ENCODE results near the gene ZNF691. TPM values are rescaled to one million over a fixed set of nuclear protein-coding genes. Genes with fewer than 3 reads are reported as not detected.
A peak's percentile ranks its signal among the peaks of the same experiment; 100 is the strongest.

ZNF691 gene
- total RNA-seq, 2 donors from 2014 or later = 6.7 to 12.9 TPM

GRCh38 chr1:42847111-42847595 is 740 bp downstream of the ZNF691 start:
- peaks cover 0 to 2% of the 10 kb centered on the region in 2 donors for H3K36me3 ChIP-seq (replicated peaks in 1 of 2; ENCODE audit: insufficient read depth in 1 of 2, low read depth in 2 of 2)
- ATAC-seq = no peak
- peaks cover 22% of the 10 kb centered on the region for H3K4me1 ChIP-seq
- peak overlapping the region; percentile 60 for H3K4me3 ChIP-seq
- intact Hi-C loops (cut with DNase I) = no loop called here
- WGBS, 2 donors = 7 to 12% methylated on average over 6 of the region's 6 CpGs
- TF ChIP-seq POLR2A (IDR thresholded peaks at IDR 0.05) (no peak), CTCF (IDR thresholded peaks at IDR 0.05) (no peak)
- H3K27ac ChIP-seq = peak overlapping the region in 2 of 4 donors; percentile 58 to 64
- no peaks in the 10 kb centered on the region for H3K27me3 ChIP-seq
- H3K9me3 ChIP-seq = no peaks in the 10 kb centered on the region
- no peak for DNase-seq

- WGBS, 2 donors = 75 to 76% methylated on average over 6 of the region's 6 CpGs
- H3K27ac ChIP-seq = no peak overlapping the region
- no peak overlapping the region for H3K4me3 ChIP-seq
- ATAC-seq (no peak), DNase-seq (no peak)
- intact Hi-C loops (cut with DNase I) = no loop called here
- no peak for TF ChIP-seq CTCF (IDR thresholded peaks at IDR 0.05)
- no peak for TF ChIP-seq POLR2A (IDR thresholded peaks at IDR 0.05)
- H3K4me1 ChIP-seq = peaks cover 22% of the 10 kb centered on the region
- peaks cover 0 to 2% of the 10 kb centered on the region in 2 donors for H3K36me3 ChIP-seq (replicated peaks in 1 of 2; ENCODE audit: insufficient read depth in 1 of 2, low read depth in 2 of 2)
- no peaks in the 10 kb centered on the region for H3K9me3 ChIP-seq
- H3K27me3 ChIP-seq = no peaks in the 10 kb centered on the region
These were observed 1.5 kb downstream of the ZNF691 start for GRCh38 chr1:42847721-42848460.

GRCh38 chr1:42848823-42849537 is 2.6 kb downstream of the ZNF691 start:
- H3K27ac ChIP-seq = no peak overlapping the region
- H3K27me3 ChIP-seq = no peaks in the 10 kb centered on the region
- no peak for TF ChIP-seq CTCF (IDR thresholded peaks at IDR 0.05)
- no peak for TF ChIP-seq POLR2A (IDR thresholded peaks at IDR 0.05)
- 95 to 97% methylated on average over 2 of the region's 2 CpGs for WGBS, 2 donors
- H3K4me1 ChIP-seq = peaks cover 22% of the 10 kb centered on the region
- no peak for DNase-seq
- intact Hi-C loops (cut with DNase I) = no loop called here
- no peaks in the 10 kb centered on the region for H3K9me3 ChIP-seq
- H3K4me3 ChIP-seq = no peak overlapping the region
- peaks cover 0 to 2% of the 10 kb centered on the region in 2 donors for H3K36me3 ChIP-seq (replicated peaks in 1 of 2; ENCODE audit: insufficient read depth in 1 of 2, low read depth in 2 of 2)
- ATAC-seq = no peak

GRCh38 chr1:42849944-42850343 is 3.5 kb downstream of the ZNF691 start:
- peaks cover 22% of the 10 kb centered on the region for H3K4me1 ChIP-seq
- no peaks in the 10 kb centered on the region for H3K27me3 ChIP-seq
- TF ChIP-seq POLR2A (IDR thresholded peaks at IDR 0.05) (no peak), CTCF (IDR thresholded peaks at IDR 0.05) (no peak)
- no peaks in the 10 kb centered on the region for H3K9me3 ChIP-seq
- H3K4me3 ChIP-seq = no peak overlapping the region
- no peak overlapping the region for H3K27ac ChIP-seq
- H3K36me3 ChIP-seq (replicated peaks in 1 of 2; ENCODE audit: insufficient read depth in 1 of 2, low read depth in 2 of 2) = peaks cover 0 to 2% of the 10 kb centered on the region in 2 donors
- WGBS, 2 donors = 93 to 97% methylated on average over 5 of the region's 5 CpGs
- intact Hi-C loops (cut with DNase I) = no loop called here
- DNase-seq = no peak
- no peak for ATAC-seq

All from body of pancreas (tissue), 4 donors.